Spinal cord (tissue), 10 donors: ENCODE measurements around the gene FCHO2. TPM values are rescaled to one million over a fixed set of nuclear protein-coding genes. Genes with fewer than 3 reads are reported as not detected.
A peak's percentile ranks its signal among the peaks of the same experiment; 100 is the strongest.

Source experiments
- DNase-seq, 6 donors: peaks; one replicate each; pipeline versions ENCODE4 v3.0.0 to v3.0.0-alpha.2; 2013 to 2015; ENCODE audit warnings: low spot score in 6 of 6, low read depth in 4 of 6
- H3K27ac ChIP-seq: one replicate; pipeline ENCODE4 v1.5.1; 2013; ENCODE audit warnings: low read depth, low read length, control low read depth
- H3K27me3 ChIP-seq: one replicate; pipeline ENCODE4 v1.6.1; 2013; ENCODE audit warnings: low read length; ENCODE audit not compliant: control insufficient read depth, insufficient read depth
- H3K36me3 ChIP-seq: one replicate; pipeline ENCODE4 v1.6.1; 2013; ENCODE audit warnings: low read length; ENCODE audit not compliant: control insufficient read depth, insufficient read depth
- H3K4me1 ChIP-seq: one replicate; pipeline ENCODE4 v1.6.1; 2013; ENCODE audit warnings: low read length; ENCODE audit not compliant: control insufficient read depth, insufficient read depth
- H3K4me3 ChIP-seq: one replicate; pipeline ENCODE4 v1.5.1; 2013; ENCODE audit warnings: low read depth, low read length, control low read depth
- H3K9me3 ChIP-seq: one replicate; pipeline ENCODE4 v1.6.1; 2013; ENCODE audit warnings: low read length; ENCODE audit not compliant: control insufficient read depth, insufficient read depth
- WGBS: methylation state at CpG from one replicate; pipeline ENCODE4 v1.1.5; 2013; ENCODE audit warnings: missing lambda C conversion rate; ENCODE audit not compliant: insufficient coverage; 5-methylcytosine and 5-hydroxymethylcytosine counted together
- polyA plus RNA-seq, 2 donors: library from polyadenylated mRNA; unstranded; fragments of 120-200 nt; gene quantifications; one replicate each; pipeline ENCODE4 v1.2.1, GENCODE V29; 2013; ENCODE audit not compliant: insufficient read length in 2 of 2
- total RNA-seq, 2 donors: library from RNA; depleted of rRNA in 1 of 2; stranded (reverse); fragments of 120-200 nt in 1 of 2; fragments of >200 nt in 1 of 2; gene quantifications; one replicate each; pipeline versions ENCODE4 v1.2.3 to v1.2.4, GENCODE V29; 2013 to 2014
- donor health status: healthy.

FCHO2 gene
- total and polyA plus RNA-seq, 4 donors: 15.5 to 36.4 (median 24.6) TPM

DNA sequence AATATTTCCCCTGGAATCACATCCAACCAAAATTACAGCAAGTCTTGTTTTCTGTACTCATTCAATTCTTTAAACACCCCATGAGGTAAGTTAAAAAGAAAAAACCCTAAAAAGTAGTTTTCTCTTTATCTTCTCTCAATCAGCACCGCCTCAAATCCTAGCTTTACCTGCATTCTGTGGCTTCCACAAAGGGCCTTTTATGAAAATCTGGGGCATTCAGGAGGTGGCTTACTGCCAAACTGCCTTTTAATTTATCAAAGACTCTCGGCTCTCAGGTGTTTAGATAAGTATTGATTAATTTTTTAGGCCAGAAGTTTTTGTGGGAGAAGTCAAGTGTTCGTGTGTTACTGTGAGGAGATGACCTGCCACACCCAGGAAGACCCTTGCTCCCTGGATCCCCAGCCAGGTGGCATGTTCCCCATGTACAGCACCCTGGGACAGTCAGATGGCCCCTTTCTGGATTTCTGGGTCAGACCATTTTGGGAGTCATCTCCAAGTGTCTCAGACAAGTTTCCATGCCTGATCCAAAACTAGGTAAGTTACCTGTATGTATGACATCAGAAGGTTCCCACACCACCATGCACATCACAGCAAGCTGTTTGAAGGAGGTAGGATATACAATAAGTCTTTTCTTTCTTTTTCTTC is 158.3 kb downstream of the FCHO2 start:
- Histone ChIP-seq H3K4me3 (no peak overlapping the region), H3K27ac (no peak overlapping the region), H3K36me3 (no peaks in the 10 kb centered on the region), H3K4me1 (no peaks in the 10 kb centered on the region), H3K27me3 (peaks cover 4% of the 10 kb centered on the region), H3K9me3 (no peaks in the 10 kb centered on the region)
- no CpG with 5 or more reads among the region's 3 CpGs for WGBS
- DNase-seq: no peak

DNA sequence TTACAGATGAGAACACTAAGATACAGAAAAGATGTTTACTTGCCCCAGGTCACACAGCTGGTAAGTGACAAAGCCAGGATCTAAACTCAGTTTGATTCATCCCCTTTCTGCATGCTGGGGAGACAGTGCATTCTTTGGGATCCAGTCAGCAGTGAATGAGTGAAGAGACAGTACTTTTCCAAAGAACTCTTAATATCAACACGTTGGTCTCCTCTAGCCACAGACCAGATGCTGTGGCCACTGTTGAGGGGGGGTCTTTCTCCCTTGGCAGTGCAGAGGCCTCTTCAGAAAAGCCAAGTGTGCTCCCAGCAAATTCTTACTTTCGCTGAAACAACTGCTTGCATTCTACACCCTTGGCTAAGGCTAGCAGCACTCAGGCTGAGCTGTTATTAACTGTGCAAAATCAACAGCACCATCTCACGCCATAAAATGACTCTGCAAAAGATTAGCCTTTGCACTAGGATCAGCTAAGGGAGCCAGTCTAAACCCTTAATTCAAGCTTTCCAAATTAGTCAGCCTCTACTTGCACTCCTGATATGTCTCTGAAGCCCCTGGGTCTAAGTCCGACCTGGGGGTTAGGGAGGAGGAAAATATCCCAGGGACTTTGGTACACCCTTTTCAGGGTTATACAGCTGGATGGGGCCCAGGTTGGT is 159.7 kb downstream of the FCHO2 start:
- Histone ChIP-seq H3K4me3 (no peak overlapping the region), H3K27me3 (peaks cover 11% of the 10 kb centered on the region), H3K4me1 (peaks cover 4% of the 10 kb centered on the region), H3K27ac (no peak overlapping the region), H3K36me3 (no peaks in the 10 kb centered on the region), H3K9me3 (no peaks in the 10 kb centered on the region)
- peak in 1 of 6 donors; percentile 7 for DNase-seq
- 79% methylated on average over 2 of the region's 4 CpGs for WGBS

DNA sequence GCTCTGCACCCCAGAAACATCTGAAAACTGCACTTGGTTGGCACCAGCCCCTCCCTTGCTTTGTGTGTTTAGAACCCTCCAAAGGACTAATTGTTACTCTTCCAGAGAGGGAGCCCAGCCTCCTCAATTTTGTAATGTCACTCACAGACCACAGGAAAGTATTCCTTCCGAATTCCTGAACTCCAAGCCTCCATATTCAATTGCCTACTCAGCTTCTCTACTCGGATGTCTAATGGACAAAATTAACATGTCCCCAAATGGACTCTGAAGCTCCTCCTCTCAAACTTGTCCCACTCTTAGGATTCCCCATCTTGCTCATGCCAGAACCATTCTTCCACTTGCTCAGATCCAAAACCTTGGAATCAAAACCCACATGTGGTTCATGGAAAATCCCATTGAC is 160.7 kb downstream of the FCHO2 start:
- no peak for DNase-seq
- peaks cover 20% of the 10 kb centered on the region for H3K27me3 ChIP-seq
- H3K27ac ChIP-seq: no peak overlapping the region

DNA sequence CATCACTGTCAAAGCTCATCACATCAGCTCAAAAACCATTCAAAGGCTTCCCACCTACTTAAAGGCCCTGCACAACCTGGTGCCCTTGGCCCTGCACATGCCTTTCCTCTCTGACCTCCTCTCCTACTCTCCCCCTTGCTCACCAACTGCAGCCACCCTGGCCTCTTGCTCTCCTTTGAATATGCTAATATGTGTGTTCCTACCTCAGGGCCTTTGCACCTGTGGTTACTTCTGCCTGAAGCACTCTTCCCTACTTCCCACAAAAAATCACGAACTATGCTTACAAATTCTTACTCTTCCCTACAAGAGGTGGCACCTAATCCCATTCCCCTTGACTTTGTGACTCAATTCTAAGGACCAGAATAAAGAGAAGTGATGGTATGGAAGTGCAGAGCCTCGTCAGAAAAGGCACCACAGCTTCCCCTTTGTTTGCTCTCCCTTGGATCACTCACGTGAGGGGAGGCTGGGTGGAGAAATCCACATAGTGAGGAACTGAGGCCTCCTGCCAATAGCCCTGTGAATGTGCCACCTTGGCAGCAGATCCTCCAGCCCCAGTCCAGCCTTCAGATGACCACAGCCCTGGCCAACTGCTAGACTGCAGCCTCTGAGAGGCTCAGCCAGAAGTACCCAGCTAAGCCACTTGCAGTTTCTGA is 161.4 kb downstream of the FCHO2 start:
- DNase-seq: no peak
- 50% methylated on average over 1 of the region's 3 CpGs for WGBS
- Histone ChIP-seq H3K9me3 (no peaks in the 10 kb centered on the region), H3K27ac (no peak overlapping the region), H3K36me3 (no peaks in the 10 kb centered on the region), H3K4me3 (no peak overlapping the region), H3K4me1 (peaks cover 4% of the 10 kb centered on the region), H3K27me3 (peaks cover 27% of the 10 kb centered on the region)

More for the DNA sequence above, 160.7 kb downstream of the FCHO2 start:
- 61% methylated on average over 2 of the region's 2 CpGs for WGBS
- H3K4me1 ChIP-seq: peaks cover 4% of the 10 kb centered on the region
- no peak overlapping the region for H3K4me3 ChIP-seq
- H3K36me3 ChIP-seq: no peaks in the 10 kb centered on the region
- no peaks in the 10 kb centered on the region for H3K9me3 ChIP-seq

DNA sequence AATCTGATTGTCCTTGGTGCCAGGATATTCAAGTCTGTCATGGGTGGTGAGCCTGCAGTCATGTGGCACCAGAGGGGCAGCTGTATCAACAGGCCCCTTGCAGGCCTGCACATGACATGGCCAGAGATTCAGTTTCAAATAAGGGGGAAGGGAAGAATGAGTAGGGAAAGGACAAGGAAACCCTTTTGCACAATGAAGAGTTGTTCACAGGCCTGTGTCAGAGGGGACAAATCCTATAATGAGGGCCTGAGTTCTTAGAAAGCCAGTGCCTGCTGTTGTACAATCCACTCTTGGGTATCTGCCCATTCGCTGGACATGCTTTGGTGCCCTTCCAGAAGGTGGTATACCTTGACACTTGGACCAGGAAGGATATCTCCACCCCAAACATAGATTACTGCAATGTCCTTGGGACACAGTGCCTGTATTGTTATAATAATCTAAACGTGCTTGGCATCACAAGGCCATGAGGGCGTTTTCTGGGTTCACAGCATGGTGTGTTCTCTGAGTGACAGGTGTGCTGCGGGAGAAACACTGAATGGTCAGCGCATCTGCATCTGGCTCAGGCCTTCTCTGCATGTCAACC is 162.6 kb downstream of the FCHO2 start:
- WGBS: 80% methylated on average over 4 of the region's 5 CpGs
- no peak for DNase-seq
- Histone ChIP-seq H3K4me3 (no peak overlapping the region), H3K9me3 (no peaks in the 10 kb centered on the region), H3K36me3 (no peaks in the 10 kb centered on the region), H3K27ac (no peak overlapping the region), H3K27me3 (peaks cover 39% of the 10 kb centered on the region), H3K4me1 (peaks cover 4% of the 10 kb centered on the region)

DNA sequence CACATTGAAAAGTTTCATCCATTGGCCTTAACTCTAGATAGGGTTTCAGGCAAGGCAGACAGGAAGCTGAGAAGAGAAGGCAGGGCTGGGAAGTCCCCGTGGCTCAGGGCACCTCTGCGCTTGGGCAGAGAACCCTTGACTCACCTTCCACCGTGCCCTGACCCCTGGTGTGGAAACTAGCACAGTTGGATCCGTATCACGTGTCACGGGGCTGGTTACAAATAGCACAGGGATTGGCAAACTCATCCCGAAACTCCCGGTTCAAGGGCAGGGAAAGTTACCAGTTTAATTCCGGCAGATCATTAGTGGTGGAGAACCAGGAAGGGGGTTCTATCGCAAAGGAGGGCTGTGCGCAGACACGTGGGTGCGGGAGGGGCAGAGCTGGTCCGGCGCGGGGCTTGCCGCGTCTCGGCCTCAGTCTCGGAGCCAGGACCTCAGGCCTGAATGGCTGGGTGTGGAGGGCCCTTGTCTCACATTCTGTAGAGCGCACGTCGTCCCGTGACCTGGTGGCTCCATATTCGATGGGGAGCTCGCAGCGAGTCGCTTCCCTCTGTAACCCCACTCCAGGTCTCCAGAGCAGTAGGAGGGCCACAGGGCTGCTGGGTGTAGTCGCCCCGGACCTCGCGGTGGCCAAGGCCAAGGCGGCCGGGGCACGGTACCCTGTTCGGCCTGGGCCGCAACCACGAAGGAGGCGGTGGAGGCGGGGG is 163.8 kb downstream of the FCHO2 start:
- DNase-seq: no peak
- 13% methylated on average over 40 of the region's 40 CpGs for WGBS
- H3K4me3 ChIP-seq: no peak overlapping the region
- H3K9me3 ChIP-seq: no peaks in the 10 kb centered on the region
- H3K4me1 ChIP-seq: peaks cover 4% of the 10 kb centered on the region
- peaks cover 49% of the 10 kb centered on the region for H3K27me3 ChIP-seq
- no peaks in the 10 kb centered on the region for H3K36me3 ChIP-seq
- no peak overlapping the region for H3K27ac ChIP-seq

DNA sequence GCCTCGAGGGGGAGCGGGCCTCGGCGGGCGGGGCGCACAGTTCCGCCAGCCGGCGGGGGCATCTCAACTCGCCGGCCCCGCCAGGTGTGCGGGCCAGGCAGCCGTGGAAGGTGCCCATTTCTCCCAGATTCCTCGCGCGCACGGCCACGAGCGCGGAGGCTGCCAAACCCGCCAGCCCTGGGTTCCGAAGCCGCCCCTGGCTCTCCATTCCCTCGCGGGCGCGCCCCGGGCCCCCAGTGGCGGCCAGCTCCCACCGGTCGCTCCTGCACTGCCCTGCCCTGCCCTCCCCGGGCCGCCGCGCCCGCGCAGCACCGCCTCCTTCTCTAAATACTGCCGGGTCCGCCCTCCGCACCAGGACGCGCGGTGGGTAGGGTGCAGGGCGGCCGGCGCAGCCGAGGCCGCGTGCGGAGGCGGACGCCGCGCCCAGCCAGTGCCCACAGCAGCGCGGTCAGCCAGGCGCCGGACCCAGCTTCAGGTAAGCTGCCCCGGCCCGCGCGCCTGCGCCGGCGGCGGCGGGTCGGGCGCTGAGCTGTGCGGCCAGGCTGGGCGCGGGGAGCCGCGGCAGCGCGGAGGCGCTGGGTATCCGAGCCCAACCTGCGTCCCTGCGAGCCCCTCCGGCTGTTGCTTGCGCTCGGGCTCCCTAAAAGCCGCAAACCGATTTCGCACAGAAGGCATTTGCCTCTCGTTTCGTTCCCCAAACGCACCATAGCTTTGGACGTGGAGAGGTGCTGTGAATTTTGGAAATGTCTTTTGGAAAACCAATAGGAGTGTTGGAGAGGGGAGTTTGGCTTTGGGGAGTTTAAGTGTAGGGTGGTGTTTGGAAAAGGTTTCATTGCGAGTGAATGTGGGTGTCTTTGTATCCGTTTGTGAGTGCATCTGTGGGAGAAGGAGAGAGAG is 164.6 kb downstream of the FCHO2 start, which contains the start of gene TMEM171:
TMEM171 (plus strand) TSS at position 354 of the 897 bp plus-strand sequence. CDS start 2,799 bp downstream, outside the sequence.
- under 1% methylated on average over 93 of the region's 94 CpGs for WGBS

DNA sequence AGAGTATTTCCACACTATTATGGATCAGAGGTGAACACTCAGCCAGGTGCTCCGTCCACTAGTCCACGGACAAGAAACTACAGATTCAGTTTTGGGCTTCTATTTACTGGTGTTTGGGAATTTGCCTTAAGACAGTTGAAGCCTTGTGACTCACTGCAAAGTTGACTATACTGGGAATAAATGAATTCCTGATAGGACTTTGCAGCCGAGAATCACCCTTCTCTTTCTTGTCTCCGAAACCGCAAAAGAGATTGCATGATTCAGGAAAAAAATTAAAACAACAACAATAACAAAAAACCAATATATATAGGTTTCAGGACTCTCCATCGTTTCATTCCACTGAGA is 165.2 kb downstream of the FCHO2 start:
- H3K4me1 ChIP-seq: peaks cover 4% of the 10 kb centered on the region
- WGBS: 0% methylated on average over 1 of the region's 6 CpGs
- H3K27ac ChIP-seq: no peak overlapping the region
- H3K4me3 ChIP-seq: peak overlapping the region; percentile 4
- no peaks in the 10 kb centered on the region for H3K9me3 ChIP-seq
- peaks cover 58% of the 10 kb centered on the region for H3K27me3 ChIP-seq
- no peak for DNase-seq
- H3K36me3 ChIP-seq: no peaks in the 10 kb centered on the region

More for the DNA sequence above, 164.6 kb downstream of the FCHO2 start, which contains the start of gene TMEM171:
- peaks cover 4% of the 10 kb centered on the region for H3K4me1 ChIP-seq
- no peaks in the 10 kb centered on the region for H3K36me3 ChIP-seq
- H3K27ac ChIP-seq: no peak within 1 kb of the TSS
- H3K9me3 ChIP-seq: no peaks in the 10 kb centered on the region
- peak within 1 kb of the TSS; percentile 4 for H3K4me3 ChIP-seq
- H3K27me3 ChIP-seq: peaks cover 56% of the 10 kb centered on the region
- peak in 2 of 6 donors; percentile 43 to 50 for DNase-seq
